Measurements from ENCODE around the gene EPB41L1. TPM values are rescaled to one million over a fixed set of nuclear protein-coding genes. Genes with fewer than 3 reads are reported as not detected.
A peak's percentile ranks its signal among the peaks of the same experiment; 100 is the strongest.

The EPB41L1 gene
- total RNA-seq, 1 donor from 2014 or later = 32.7 TPM

DNA sequence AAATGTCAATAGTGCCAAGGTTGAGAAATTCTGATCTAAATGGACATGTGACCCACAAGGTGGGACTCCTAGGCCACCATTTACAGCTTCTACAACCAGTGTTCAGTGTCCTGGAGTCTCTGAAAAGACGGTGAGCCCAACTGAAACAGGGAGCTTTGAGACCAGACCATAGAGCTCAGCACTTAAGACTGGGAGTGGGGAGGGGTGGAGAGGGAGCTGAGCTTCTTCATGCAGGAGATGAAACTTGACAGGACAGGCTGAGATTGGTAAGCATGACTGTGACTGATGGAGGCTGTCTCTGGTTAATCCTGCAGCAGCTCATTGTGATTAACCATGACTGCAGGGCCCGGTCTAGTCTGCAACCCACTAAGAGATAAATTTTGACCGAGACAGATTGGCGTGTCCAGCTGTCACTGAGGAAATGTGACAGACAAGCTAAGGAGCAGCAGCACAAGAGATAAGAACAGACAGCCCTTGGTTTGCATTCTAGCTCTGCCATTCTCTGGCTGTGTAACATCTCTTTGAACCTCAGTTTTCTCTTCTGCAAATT, 80.3 kb downstream of the EPB41L1 start:
- no peak for TF ChIP-seq EZH2 (IDR thresholded peaks at IDR 0.05)
- no peak for TF ChIP-seq EZH2phosphoT487 (IDR thresholded peaks at IDR 0.05)
- TF ChIP-seq, protein P1, sequence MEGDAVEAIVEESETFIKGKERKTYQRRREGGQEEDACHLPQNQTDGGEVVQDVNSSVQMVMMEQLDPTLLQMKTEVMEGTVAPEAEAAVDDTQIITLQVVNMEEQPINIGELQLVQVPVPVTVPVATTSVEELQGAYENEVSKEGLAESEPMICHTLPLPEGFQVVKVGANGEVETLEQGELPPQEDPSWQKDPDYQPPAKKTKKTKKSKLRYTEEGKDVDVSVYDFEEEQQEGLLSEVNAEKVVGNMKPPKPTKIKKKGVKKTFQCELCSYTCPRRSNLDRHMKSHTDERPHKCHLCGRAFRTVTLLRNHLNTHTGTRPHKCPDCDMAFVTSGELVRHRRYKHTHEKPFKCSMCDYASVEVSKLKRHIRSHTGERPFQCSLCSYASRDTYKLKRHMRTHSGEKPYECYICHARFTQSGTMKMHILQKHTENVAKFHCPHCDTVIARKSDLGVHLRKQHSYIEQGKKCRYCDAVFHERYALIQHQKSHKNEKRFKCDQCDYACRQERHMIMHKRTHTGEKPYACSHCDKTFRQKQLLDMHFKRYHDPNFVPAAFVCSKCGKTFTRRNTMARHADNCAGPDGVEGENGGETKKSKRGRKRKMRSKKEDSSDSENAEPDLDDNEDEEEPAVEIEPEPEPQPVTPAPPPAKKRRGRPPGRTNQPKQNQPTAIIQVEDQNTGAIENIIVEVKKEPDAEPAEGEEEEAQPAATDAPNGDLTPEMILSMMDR (IDR thresholded peaks at IDR 0.05) = no peak
- H3K36me3 ChIP-seq = no peaks in the 10 kb centered on the region
- H3K27me3 Mint-ChIP-seq (ENCODE audit: insufficient read depth, low read depth) = peaks cover 6% of the 10 kb centered on the region
- peaks cover 15% of the 10 kb centered on the region for H3K4me1 Mint-ChIP-seq
- no peaks in the 10 kb centered on the region for H3K36me3 Mint-ChIP-seq
- no peak overlapping the region for H3K27ac Mint-ChIP-seq
- no peak overlapping the region for H2AFZ ChIP-seq (replicated peaks)
- H3K27ac ChIP-seq = no peak overlapping the region
- H3K4me3 ChIP-seq = no peak overlapping the region
- H3F3A ChIP-seq (ENCODE audit: low read depth) = no peaks in the 10 kb centered on the region
- peaks cover 5% of the 10 kb centered on the region for H3K4me1 ChIP-seq
- no peaks in the 10 kb centered on the region for H3K9me3 ChIP-seq (ENCODE audit: low read depth)
- no peak overlapping the region for H3K9ac ChIP-seq
- no peak for DNase-seq (ENCODE audit: low spot score)
- no peak overlapping the region for H3K4me2 ChIP-seq
- H4K20me1 ChIP-seq (ENCODE audit: low read depth) = no peaks in the 10 kb centered on the region
- peak overlapping the region; percentile 14 for H3K4me3 Mint-ChIP-seq
- no peaks in the 10 kb centered on the region for H3K27me3 ChIP-seq
- H3K9me3 Mint-ChIP-seq = no peaks in the 10 kb centered on the region
- H3K79me2 ChIP-seq (ENCODE audit: low read depth) = peaks cover 36% of the 10 kb centered on the region

DNA sequence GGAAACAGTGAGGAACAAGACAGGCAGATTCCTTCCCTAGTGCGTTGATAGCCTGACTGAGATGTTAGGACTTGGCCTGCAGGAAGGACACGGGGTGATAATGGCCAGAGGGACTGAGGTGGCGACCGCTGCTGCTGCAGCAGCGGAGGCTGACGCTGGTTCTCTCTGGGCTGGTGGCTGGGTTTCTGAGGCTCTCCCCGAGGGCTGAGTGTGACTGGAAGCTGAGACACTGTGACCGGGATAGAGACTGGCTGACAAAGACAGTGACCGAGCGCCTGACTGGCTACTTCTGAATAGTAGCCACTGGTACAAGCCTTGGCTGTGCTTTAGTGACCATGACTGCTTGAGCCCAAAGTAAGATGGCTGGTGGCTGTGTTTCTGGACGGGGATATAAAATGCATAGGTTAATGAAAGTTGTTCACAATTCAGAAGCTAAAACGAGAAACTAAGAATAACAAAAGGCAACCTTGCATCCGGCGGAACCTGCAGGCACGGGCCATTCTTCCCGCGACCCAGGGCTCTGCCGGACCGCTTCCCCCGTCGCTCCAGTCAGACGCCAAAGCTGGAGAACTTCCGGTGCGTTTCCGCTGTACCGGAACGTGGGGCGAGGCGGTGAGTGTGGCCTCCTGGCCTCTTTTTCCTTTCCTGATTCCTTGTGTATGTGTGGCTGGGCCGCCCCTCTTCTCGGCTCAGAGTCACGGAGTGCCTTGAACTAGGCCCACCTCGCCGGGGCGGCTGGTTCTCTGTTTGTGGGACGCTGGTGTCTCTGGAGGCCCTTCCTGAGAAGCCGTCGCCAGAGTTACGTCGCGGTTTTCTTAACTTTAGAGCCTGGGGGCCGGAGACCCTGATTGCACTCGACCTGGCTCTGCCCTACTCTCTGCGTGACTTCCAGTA, 81.6 kb downstream of the EPB41L1 start, which contains the start of gene AAR2:
Gene AAR2 (plus strand): TSS at position 587 of the 894 bp plus-strand sequence. CDS start 3,391 bp downstream, outside the sequence.
- H3K79me2 ChIP-seq (ENCODE audit: low read depth) = peaks cover 38% of the 10 kb centered on the region
- no peaks in the 10 kb centered on the region for H3K9me3 Mint-ChIP-seq

DNA sequence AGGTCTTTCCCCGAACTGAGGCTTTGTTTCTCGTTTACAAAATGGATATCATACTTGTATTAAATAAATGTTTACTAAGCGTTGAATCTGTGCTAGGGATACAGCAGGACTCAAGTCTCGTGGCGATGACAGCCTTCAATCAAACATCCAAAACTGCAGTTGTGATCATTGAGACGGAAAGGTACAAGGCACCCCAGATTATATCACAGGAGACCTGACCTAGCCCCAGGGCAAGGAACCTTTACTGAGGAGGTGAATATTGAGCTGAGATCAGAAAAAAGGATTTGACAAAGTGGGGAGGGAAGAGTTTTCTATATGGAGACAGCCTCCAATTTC, 82.2 kb downstream of the EPB41L1 start:
- Mint-ChIP-seq H3K4me3 (peak overlapping the region; percentile 97), H3K27ac (peak overlapping the region; percentile 1), H3K9me3 (no peaks in the 10 kb centered on the region), H3K27me3 (ENCODE audit: insufficient read depth, low read depth) (peaks cover 5% of the 10 kb centered on the region), H3K4me1 (peaks cover 15% of the 10 kb centered on the region), H3K36me3 (peaks cover 4% of the 10 kb centered on the region)
- Histone ChIP-seq H3K4me2 (peak overlapping the region; percentile 90), H2AFZ (replicated peaks) (peak overlapping the region; percentile 100), H3K79me2 (ENCODE audit: low read depth) (peaks cover 44% of the 10 kb centered on the region), H3F3A (ENCODE audit: low read depth) (no peaks in the 10 kb centered on the region), H4K20me1 (ENCODE audit: low read depth) (no peaks in the 10 kb centered on the region), H3K9me3 (ENCODE audit: low read depth) (no peaks in the 10 kb centered on the region), H3K4me3 (peak overlapping the region; percentile 70), H3K27me3 (no peaks in the 10 kb centered on the region), H3K27ac (no peak overlapping the region), H3K9ac (peak overlapping the region; percentile 75), H3K36me3 (no peaks in the 10 kb centered on the region), H3K4me1 (peaks cover 5% of the 10 kb centered on the region)
- TF ChIP-seq EZH2phosphoT487 (IDR thresholded peaks at IDR 0.05) (no peak), EZH2 (IDR thresholded peaks at IDR 0.05) (no peak)
- TF ChIP-seq, protein P1 (IDR thresholded peaks at IDR 0.05) = no peak
- DNase-seq (ENCODE audit: low spot score) = no peak

More for the DNA sequence above, 81.6 kb downstream of the EPB41L1 start, which contains the start of gene AAR2:
- Mint-ChIP-seq H3K36me3 (peaks cover 2% of the 10 kb centered on the region), H3K27ac (peak within 1 kb of the TSS; percentile 99), H3K4me3 (peak within 1 kb of the TSS; percentile 97), H3K4me1 (peaks cover 15% of the 10 kb centered on the region), H3K27me3 (ENCODE audit: insufficient read depth, low read depth) (peaks cover 6% of the 10 kb centered on the region)
- Histone ChIP-seq H3K9ac (peak within 1 kb of the TSS; percentile 75), H3F3A (ENCODE audit: low read depth) (no peaks in the 10 kb centered on the region), H3K4me2 (peak within 1 kb of the TSS; percentile 90), H3K4me3 (peak within 1 kb of the TSS; percentile 70), H2AFZ (replicated peaks) (peak within 1 kb of the TSS; percentile 100), H4K20me1 (ENCODE audit: low read depth) (no peaks in the 10 kb centered on the region), H3K4me1 (peaks cover 5% of the 10 kb centered on the region), H3K27me3 (no peaks in the 10 kb centered on the region), H3K27ac (no peak within 1 kb of the TSS), H3K36me3 (no peaks in the 10 kb centered on the region), H3K9me3 (ENCODE audit: low read depth) (no peaks in the 10 kb centered on the region)
- TF ChIP-seq, protein P1 (IDR thresholded peaks at IDR 0.05) = no peak
- TF ChIP-seq EZH2phosphoT487 (IDR thresholded peaks at IDR 0.05) = no peak
- no peak for TF ChIP-seq EZH2 (IDR thresholded peaks at IDR 0.05)
- DNase-seq (ENCODE audit: low spot score) = peak; percentile 87
